GM12878 (cell line): ENCODE measurements around the gene STARD13. TPM values are rescaled to one million over a fixed set of nuclear protein-coding genes. Genes with fewer than 3 reads are reported as not detected.

Source experiments
- ATAC-seq: fragments of 200-7000 bp; cut with Tn5 transposase; 3 replicates; pipeline ENCODE4 v1.9.1; 2020; ENCODE audit warnings: mild to moderate bottlenecking, moderate library complexity
- BruUV-seq: library from RNA; stranded (reverse); fragments of 400-500 nt; replicated peaks from 2 replicates; lab custom pipeline; 2021; lab: Mats Ljungman, UMichigan
- CTCF ChIA-PET: fragments of 300-600 bp; sonication (Branson Sonifier 250); formaldehyde crosslinking; extraction: SDS; loops from one replicate; lab custom pipeline; 2021; ENCODE audit warnings: inconsistent platforms; lab: Yijun Ruan, JAX
- POLR2A ChIA-PET: fragments of 350-600 bp; formaldehyde crosslinking; extraction: SDS; loops from one replicate; lab custom pipeline; 2021; ENCODE audit warnings: inconsistent platforms; lab: Charles Lee
- RAD21 ChIA-PET: fragments of 300-600 bp; sonication (Branson Sonifier 250); formaldehyde crosslinking; loops from one replicate; lab custom pipeline; 2023; ENCODE audit warnings: antibody characterized with exemption; ENCODE audit not compliant: unreplicated experiment; lab: Charles Lee
- SMC1A ChIA-PET: fragments of 300-600 bp; sonication (Branson Sonifier 250); formaldehyde crosslinking; loops from one replicate; lab custom pipeline; 2023; ENCODE audit not compliant: unreplicated experiment, uncharacterized antibody; lab: Charles Lee
- DNase-seq: peaks from one replicate; pipeline ENCODE4 v3.0.0-alpha.2; 2011; ENCODE audit warnings: low read depth, low spot score
- FAIRE-seq: peaks from 3 replicates; lab custom pipeline; 2011; peaks lifted over from hg19 to GRCh38; lab: Jason Lieb, UNC
- H2AFZ ChIP-seq: 2 replicates; pipeline ENCODE4 v1.6.0; 2011; ENCODE audit warnings: low read depth, low read length, control low read depth; ENCODE audit not compliant: control insufficient read depth
- H3K27ac ChIP-seq: 2 replicates; pipeline ENCODE4 v1.5.1; 2011; ENCODE audit warnings: control low read depth; ENCODE audit not compliant: control insufficient read depth, insufficient read depth
- H3K27me3 ChIP-seq, 2 experiments: replicated peaks in 1 of 2; 2 replicates each; pipeline versions ENCODE4 v1.6.0 to v1.6.1; 2011; ENCODE audit warnings: low read length in 1 of 2; ENCODE audit not compliant: control insufficient read depth in 2 of 2, insufficient read depth in 2 of 2
- H3K36me3 ChIP-seq, 2 experiments: 2 replicates each; pipeline ENCODE4 v1.5.1; 2011; ENCODE audit warnings: low read length in 1 of 2; ENCODE audit not compliant: control insufficient read depth in 2 of 2, insufficient read depth in 2 of 2
- H3K4me1 ChIP-seq: 2 replicates; pipeline ENCODE4 v1.6.1; 2011; ENCODE audit warnings: mild to moderate bottlenecking, low read length, moderate library complexity, mixed read lengths; ENCODE audit not compliant: control insufficient read depth, insufficient read depth
- H3K4me2 ChIP-seq: 2 replicates; pipeline ENCODE4 v1.6.0; 2011; ENCODE audit warnings: control low read depth; ENCODE audit not compliant: control insufficient read depth, insufficient read depth
- H3K4me3 ChIP-seq: fragments of 200-600 bp; sonication (generic); 2 replicates; pipeline ENCODE4 v1.5.1; 2016
- H3K79me2 ChIP-seq: 2 replicates; pipeline ENCODE4 v1.6.0; 2011; ENCODE audit warnings: low read length; ENCODE audit not compliant: control insufficient read depth, insufficient read depth
- H3K9ac ChIP-seq: 2 replicates; pipeline ENCODE4 v1.8.0; 2011; ENCODE audit warnings: low read length, control low read depth, mixed read lengths; ENCODE audit not compliant: control insufficient read depth, insufficient read depth
- H3K9me3 ChIP-seq: replicated peaks from 3 replicates; pipeline ENCODE4 v1.5.1; 2011; ENCODE audit warnings: mild to moderate bottlenecking, low read length; ENCODE audit not compliant: control insufficient read depth, insufficient read depth
- H4K20me1 ChIP-seq: 2 replicates; pipeline ENCODE4 v1.6.0; 2011; ENCODE audit not compliant: control insufficient read depth, insufficient read depth
- ASH2L ChIP-seq: fragments of 300-600, 200-600 bp; sonication (generic); IDR thresholded peaks from 2 replicates; pipeline ENCODE4 v1.6.1; 2017; ENCODE audit warnings: low read depth, mild to moderate bottlenecking, borderline replicate concordance
- BCL11A ChIP-seq: IDR thresholded peaks from 2 replicates; pipeline ENCODE4 v1.6.1; 2011; ENCODE audit warnings: low read depth, low read length
- CHD1 ChIP-seq: IDR thresholded peaks from 2 replicates; pipeline ENCODE4 v1.6.1; 2012; ENCODE audit warnings: low read depth, low read length, improper control_type of control experiment
- CREM ChIP-seq: IDR thresholded peaks from 2 replicates; pipeline ENCODE4 v1.6.1; 2014; ENCODE audit warnings: antibody characterized with exemption, low read depth
- DPF2 ChIP-seq: fragments of 450-650 bp; IDR thresholded peaks from 2 replicates; pipeline ENCODE4 v1.6.1; 2017; ENCODE audit warnings: mild to moderate bottlenecking
- GABPA ChIP-seq: IDR thresholded peaks from 2 replicates; pipeline ENCODE4 v1.6.1; 2014; ENCODE audit warnings: antibody characterized with exemption, low read depth, mild to moderate bottlenecking, inconsistent platforms
- MEF2B ChIP-seq: fragments of 450-650 bp; IDR thresholded peaks from 2 replicates; pipeline ENCODE4 v1.6.1; 2018; ENCODE audit warnings: mild to moderate bottlenecking, moderate library complexity; ENCODE audit not compliant: partially characterized antibody, poor library complexity, severe bottlenecking
- POU2F2 ChIP-seq: IDR thresholded peaks from 3 replicates; pipeline ENCODE4 v1.6.1; 2011; ENCODE audit warnings: low read depth, mild to moderate bottlenecking, low read length, borderline replicate concordance
- RAD21 ChIP-seq: IDR thresholded peaks from 2 replicates; pipeline ENCODE4 v1.6.1; 2011; ENCODE audit warnings: mild to moderate bottlenecking, low read depth, low read length, moderate library complexity; ENCODE audit not compliant: insufficient read depth
- SREBF2 ChIP-seq: IDR thresholded peaks from 2 replicates; pipeline ENCODE4 v1.6.1; 2012; ENCODE audit warnings: mild to moderate bottlenecking, low read length
- YY1 ChIP-seq: IDR thresholded peaks from 2 replicates; pipeline ENCODE4 v1.6.1; 2011; ENCODE audit warnings: low read depth, mild to moderate bottlenecking, low read length
- ZBED1 ChIP-seq: IDR thresholded peaks from 2 replicates; pipeline ENCODE4 v1.6.1; 2016; ENCODE audit warnings: borderline replicate concordance
- WGBS: methylation state at CpG from one replicate; pipeline ENCODE4 v1.1.6; 2016; ENCODE audit warnings: low lambda C conversion rate; ENCODE audit not compliant: insufficient replicate concordance, insufficient coverage; ENCODE audit errors: missing lambda C conversion rate; 5-methylcytosine and 5-hydroxymethylcytosine counted together
- in situ Hi-C: fragments of 300-500 bp; cut with MboI; formaldehyde crosslinking; loops from 9 replicates; pipeline ENCODE4 v1.14.3; 2018; ENCODE audit warnings: mixed read lengths
- intact Hi-C: fragments of 100-400 bp; cut with micrococcal nuclease; formaldehyde crosslinking; loops from one replicate; pipeline ENCODE4 v1.14.2; 2022; ENCODE audit not compliant: unreplicated experiment
- polyA plus RNA-seq, 11 experiments: library from polyadenylated mRNA; depleted of rRNA in 4 of 11; unstranded in 6 of 11; stranded (reverse) in 5 of 11; fragments of >200 nt; fragmentation: Nextera tagmentation in 4 of 11; fragmentation: Illumina TruSeq in 1 of 11; extraction: Ambion mirVana in 4 of 11; extraction: Trizol in 1 of 11; gene quantifications; 1 replicate in 1 of 11; 2 replicates in 10 of 11; pipeline versions ENCODE4 v1.2.1 to v1.2.3, GENCODE V29; 2011 to 2016; ENCODE audit warnings: inconsistent platforms in 2 of 11, missing spikeins in 2 of 11, low read depth in 1 of 11
- total RNA-seq, 4 experiments: library from RNA; depleted of rRNA in 3 of 4; stranded (reverse); fragments of >200 nt in 3 of 4; fragmentation: Illumina TruSeq in 1 of 4; extraction: Trizol in 1 of 4; gene quantifications; 2 replicates each; pipeline versions ENCODE4 v1.2.1 to v1.2.3, GENCODE V29; 2013 to 2021
- TF ChIP-seq, protein P1 (sequence below): fragments of 450-650 bp; IDR thresholded peaks from 2 replicates; pipeline ENCODE4 v1.6.1; 2017; ENCODE audit warnings: antibody characterized with exemption, mild to moderate bottlenecking, moderate library complexity
- TF ChIP-seq, protein P2 (sequence below): fragments of 450-650 bp; IDR thresholded peaks from 2 replicates; pipeline ENCODE4 v1.6.1; 2017; ENCODE audit warnings: low read depth, mild to moderate bottlenecking, moderate library complexity
- TF ChIP-seq, protein P3 (sequence below): IDR thresholded peaks from 2 replicates; pipeline ENCODE4 v1.6.1; 2011; ENCODE audit warnings: low read depth, low read length, improper control_type of control experiment, borderline replicate concordance
- TF ChIP-seq, protein P4 (sequence below): IDR thresholded peaks from 2 replicates; pipeline ENCODE4 v1.6.1; 2011; ENCODE audit warnings: borderline replicate concordance, low read depth, mild to moderate bottlenecking, moderate library complexity, mixed read lengths, low read length; ENCODE audit not compliant: insufficient read depth; ENCODE audit errors: extremely low read length

Gene STARD13
- total and polyA plus RNA-seq, 10 of the 15 experiments (the other 5 are each of a cell fraction or from before 2014, with no cell fraction given) = 4.0 to 41.6 (median 10.1) TPM

DNA sequence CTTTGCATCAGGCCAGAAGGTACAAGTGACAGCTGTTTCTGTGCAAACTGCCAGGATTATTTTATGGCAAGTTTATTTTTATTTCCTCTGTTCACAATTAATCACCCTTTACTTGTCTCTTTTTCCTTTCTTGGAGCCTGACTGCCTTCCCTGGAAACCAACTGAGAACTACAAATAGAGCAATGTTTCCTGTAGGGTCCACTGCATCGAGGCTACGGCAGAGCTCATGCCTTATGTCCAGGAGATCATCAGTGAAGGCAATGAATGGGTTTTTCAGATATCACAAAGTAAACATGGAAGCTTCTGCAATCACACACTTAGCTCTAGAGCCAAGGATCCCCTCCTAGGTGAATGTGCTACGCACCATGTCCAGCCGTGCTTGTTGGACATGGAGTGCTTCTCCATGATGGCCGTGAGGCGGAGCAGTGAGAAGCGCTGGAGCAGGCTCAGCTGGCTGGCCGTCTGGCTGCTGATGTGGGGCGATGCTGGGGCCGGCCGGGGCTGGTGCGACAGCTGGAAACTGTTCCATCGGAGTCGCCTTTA, 158.5 kb downstream of the STARD13 start:
- ChIA-PET CTCF (interaction anchor here (7.6 kb wide), 1 partner anchor 16 kb away, joined by 35 read pairs; no protein-coding TSS in a partner anchor), SMC1A (interaction anchor here (1.0 to 1.7 kb wide), 4 partner anchors 16 to 66 kb away, joined by 3 read pairs; no protein-coding TSS in a partner anchor), POLR2A (no interaction called here), RAD21 (no interaction called here)
- no peak for DNase-seq
- no peaks in the 10 kb centered on the region for H3K27me3 ChIP-seq
- H3K4me1 ChIP-seq = no peaks in the 10 kb centered on the region
- BruUV-seq = no TSS peak
- H3K9me3 ChIP-seq = no peaks in the 10 kb centered on the region
- no peak overlapping the region for H3K4me2 ChIP-seq
- in situ Hi-C loops = no loop called here
- no peak for ATAC-seq
- no peak for FAIRE-seq
- H3K4me3 ChIP-seq = no peak overlapping the region
- H2AFZ ChIP-seq = no peak overlapping the region
- no peak overlapping the region for H3K27ac ChIP-seq
- 97% methylated on average over 14 of the region's 14 CpGs for WGBS
- no peak overlapping the region for H3K9ac ChIP-seq
- peaks cover 4 to 34% of the 10 kb centered on the region in 2 experiments for H3K36me3 ChIP-seq
- H4K20me1 ChIP-seq = no peaks in the 10 kb centered on the region
- no peaks in the 10 kb centered on the region for H3K79me2 ChIP-seq
- intact Hi-C loops = no loop called here
- TF ChIP-seq, protein P1, sequence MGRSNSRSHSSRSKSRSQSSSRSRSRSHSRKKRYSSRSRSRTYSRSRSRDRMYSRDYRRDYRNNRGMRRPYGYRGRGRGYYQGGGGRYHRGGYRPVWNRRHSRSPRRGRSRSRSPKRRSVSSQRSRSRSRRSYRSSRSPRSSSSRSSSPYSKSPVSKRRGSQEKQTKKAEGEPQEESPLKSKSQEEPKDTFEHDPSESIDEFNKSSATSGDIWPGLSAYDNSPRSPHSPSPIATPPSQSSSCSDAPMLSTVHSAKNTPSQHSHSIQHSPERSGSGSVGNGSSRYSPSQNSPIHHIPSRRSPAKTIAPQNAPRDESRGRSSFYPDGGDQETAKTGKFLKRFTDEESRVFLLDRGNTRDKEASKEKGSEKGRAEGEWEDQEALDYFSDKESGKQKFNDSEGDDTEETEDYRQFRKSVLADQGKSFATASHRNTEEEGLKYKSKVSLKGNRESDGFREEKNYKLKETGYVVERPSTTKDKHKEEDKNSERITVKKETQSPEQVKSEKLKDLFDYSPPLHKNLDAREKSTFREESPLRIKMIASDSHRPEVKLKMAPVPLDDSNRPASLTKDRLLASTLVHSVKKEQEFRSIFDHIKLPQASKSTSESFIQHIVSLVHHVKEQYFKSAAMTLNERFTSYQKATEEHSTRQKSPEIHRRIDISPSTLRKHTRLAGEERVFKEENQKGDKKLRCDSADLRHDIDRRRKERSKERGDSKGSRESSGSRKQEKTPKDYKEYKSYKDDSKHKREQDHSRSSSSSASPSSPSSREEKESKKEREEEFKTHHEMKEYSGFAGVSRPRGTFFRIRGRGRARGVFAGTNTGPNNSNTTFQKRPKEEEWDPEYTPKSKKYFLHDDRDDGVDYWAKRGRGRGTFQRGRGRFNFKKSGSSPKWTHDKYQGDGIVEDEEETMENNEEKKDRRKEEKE = no peak
- TF ChIP-seq BCL11A (no peak), RAD21 (no peak), ASH2L (no peak), SREBF2 (no peak), MEF2B (no peak), CREM (no peak), DPF2 (no peak), YY1 (no peak), GABPA (no peak), POU2F2 (no peak), ZBED1 (no peak), CHD1 (no peak)
- TF ChIP-seq, protein P2, sequence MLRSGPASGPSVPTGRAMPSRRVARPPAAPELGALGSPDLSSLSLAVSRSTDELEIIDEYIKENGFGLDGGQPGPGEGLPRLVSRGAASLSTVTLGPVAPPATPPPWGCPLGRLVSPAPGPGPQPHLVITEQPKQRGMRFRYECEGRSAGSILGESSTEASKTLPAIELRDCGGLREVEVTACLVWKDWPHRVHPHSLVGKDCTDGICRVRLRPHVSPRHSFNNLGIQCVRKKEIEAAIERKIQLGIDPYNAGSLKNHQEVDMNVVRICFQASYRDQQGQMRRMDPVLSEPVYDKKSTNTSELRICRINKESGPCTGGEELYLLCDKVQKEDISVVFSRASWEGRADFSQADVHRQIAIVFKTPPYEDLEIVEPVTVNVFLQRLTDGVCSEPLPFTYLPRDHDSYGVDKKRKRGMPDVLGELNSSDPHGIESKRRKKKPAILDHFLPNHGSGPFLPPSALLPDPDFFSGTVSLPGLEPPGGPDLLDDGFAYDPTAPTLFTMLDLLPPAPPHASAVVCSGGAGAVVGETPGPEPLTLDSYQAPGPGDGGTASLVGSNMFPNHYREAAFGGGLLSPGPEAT = no peak
- TF ChIP-seq, protein P3, sequence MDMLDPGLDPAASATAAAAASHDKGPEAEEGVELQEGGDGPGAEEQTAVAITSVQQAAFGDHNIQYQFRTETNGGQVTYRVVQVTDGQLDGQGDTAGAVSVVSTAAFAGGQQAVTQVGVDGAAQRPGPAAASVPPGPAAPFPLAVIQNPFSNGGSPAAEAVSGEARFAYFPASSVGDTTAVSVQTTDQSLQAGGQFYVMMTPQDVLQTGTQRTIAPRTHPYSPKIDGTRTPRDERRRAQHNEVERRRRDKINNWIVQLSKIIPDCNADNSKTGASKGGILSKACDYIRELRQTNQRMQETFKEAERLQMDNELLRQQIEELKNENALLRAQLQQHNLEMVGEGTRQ = no peak
- TF ChIP-seq, protein P4, sequence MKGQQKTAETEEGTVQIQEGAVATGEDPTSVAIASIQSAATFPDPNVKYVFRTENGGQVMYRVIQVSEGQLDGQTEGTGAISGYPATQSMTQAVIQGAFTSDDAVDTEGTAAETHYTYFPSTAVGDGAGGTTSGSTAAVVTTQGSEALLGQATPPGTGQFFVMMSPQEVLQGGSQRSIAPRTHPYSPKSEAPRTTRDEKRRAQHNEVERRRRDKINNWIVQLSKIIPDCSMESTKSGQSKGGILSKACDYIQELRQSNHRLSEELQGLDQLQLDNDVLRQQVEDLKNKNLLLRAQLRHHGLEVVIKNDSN = no peak
